Hepatocyte (in vitro differentiated cells): Measurements from ENCODE around the gene RREB1. TPM values are rescaled to one million over a fixed set of nuclear protein-coding genes. Genes with fewer than 3 reads are reported as not detected.
A peak's percentile ranks its signal among the peaks of the same experiment; 100 is the strongest.

ENCODE experiments used
- DNase-seq: peaks from one replicate; pipeline ENCODE4 v3.0.0-alpha.2; 2016; ENCODE audit warnings: low spot score
- H2AFZ ChIP-seq: fragments of 200-600 bp; sonication (generic); 2 replicates; pipeline ENCODE4 v1.6.0; 2016; ENCODE audit warnings: antibody characterized with exemption, mild to moderate bottlenecking
- H3K27ac ChIP-seq: fragments of 200-600 bp; sonication (generic); 2 replicates; pipeline ENCODE4 v1.5.1; 2016; ENCODE audit warnings: mild to moderate bottlenecking
- H3K27me3 ChIP-seq: fragments of 200-600 bp; sonication (generic); 2 replicates; pipeline ENCODE4 v1.6.1; 2016
- H3K36me3 ChIP-seq: fragments of 200-600 bp; sonication (generic); replicated peaks from 2 replicates; pipeline ENCODE4 v1.5.1; 2016; ENCODE audit warnings: low read depth; ENCODE audit not compliant: insufficient read depth
- H3K4me1 ChIP-seq: fragments of 200-600 bp; sonication (generic); 2 replicates; pipeline ENCODE4 v1.5.1; 2016; ENCODE audit warnings: mild to moderate bottlenecking, moderate library complexity; ENCODE audit not compliant: insufficient read depth
- H3K4me2 ChIP-seq: fragments of 200-600 bp; sonication (generic); 2 replicates; pipeline ENCODE4 v1.6.0; 2016
- H3K4me3 ChIP-seq: fragments of 200-600 bp; sonication (generic); 2 replicates; pipeline ENCODE4 v1.5.1; 2016; ENCODE audit warnings: mild to moderate bottlenecking
- H3K79me2 ChIP-seq: fragments of 200-600 bp; sonication (generic); 2 replicates; pipeline ENCODE4 v1.6.0; 2017; ENCODE audit warnings: mild to moderate bottlenecking
- H3K9me2 ChIP-seq: fragments of 200-600 bp; sonication (generic); replicated peaks from 2 replicates; pipeline ENCODE4 v1.6.0; 2017; ENCODE audit warnings: mild to moderate bottlenecking; ENCODE audit not compliant: insufficient read depth
- H3K9me3 ChIP-seq: fragments of 200-600 bp; sonication (generic); 2 replicates; pipeline ENCODE4 v1.5.1; 2016; ENCODE audit warnings: low read depth, mild to moderate bottlenecking
- H4K20me1 ChIP-seq: fragments of 200-600 bp; sonication (generic); 2 replicates; pipeline ENCODE4 v1.6.0; 2016; ENCODE audit warnings: mild to moderate bottlenecking; ENCODE audit not compliant: insufficient read depth, poor library complexity, severe bottlenecking
- EZH2 ChIP-seq: fragments of 200-600 bp; sonication (generic); IDR thresholded peaks from 2 replicates; pipeline ENCODE4 v1.6.1; 2016; ENCODE audit warnings: antibody characterized with exemption, mild to moderate bottlenecking, borderline replicate concordance
- EZH2phosphoT487 ChIP-seq: fragments of 200-600 bp; sonication (generic); IDR thresholded peaks from one replicate; pipeline ENCODE4 v1.6.1; 2018; ENCODE audit warnings: antibody characterized with exemption, mild to moderate bottlenecking, low read depth, moderate library complexity; ENCODE audit not compliant: unreplicated experiment, severe bottlenecking
- WGBS: methylation state at CpG from one replicate; pipeline ENCODE4 v1.1.6; 2016; ENCODE audit warnings: low lambda C conversion rate; ENCODE audit errors: missing lambda C conversion rate; 5-methylcytosine and 5-hydroxymethylcytosine counted together
- polyA plus RNA-seq: library from polyadenylated mRNA; unstranded; fragments of >200 nt; fragmentation: Nextera tagmentation; extraction: Ambion mirVana; gene quantifications from 2 replicates; pipeline ENCODE4 v1.2.1, GENCODE V29; 2016
- total RNA-seq: library from RNA; depleted of rRNA; stranded (reverse); fragments of >200 nt; gene quantifications from 2 replicates; pipeline ENCODE4 v1.2.3, GENCODE V29; 2014
- TF ChIP-seq, protein P1 (sequence below): fragments of 200-600 bp; sonication (generic); IDR thresholded peaks from 2 replicates; pipeline ENCODE4 v1.5.1; 2016; ENCODE audit warnings: antibody characterized with exemption, mild to moderate bottlenecking; ENCODE audit not compliant: poor library complexity

The RREB1 gene
- total and polyA plus RNA-seq, 2 experiments from 2014 or later: 15.2 to 28.7 TPM

DNA sequence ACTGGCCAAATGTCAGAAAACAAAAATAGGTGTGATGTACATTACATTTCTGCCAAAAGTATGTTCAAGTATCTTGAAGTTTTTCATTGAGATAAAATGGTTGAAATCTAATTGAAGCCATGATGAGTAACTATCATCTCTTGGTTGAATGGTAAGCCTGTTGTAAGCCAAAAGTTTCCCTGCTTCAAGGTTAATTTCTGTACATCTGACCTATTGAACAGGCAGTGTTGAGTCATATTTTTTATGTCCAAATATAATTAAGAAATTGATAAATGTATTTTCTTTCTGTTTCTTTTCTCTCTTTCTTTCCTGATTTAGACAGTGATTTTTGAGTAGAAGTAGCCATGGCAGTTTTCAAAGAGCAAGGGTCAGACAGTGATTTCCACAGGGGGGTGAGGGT, 4.4 kb downstream of the RREB1 start:
- no peaks in the 10 kb centered on the region for H3K9me3 ChIP-seq
- TF ChIP-seq EZH2 (no peak), EZH2phosphoT487 (no peak)
- TF ChIP-seq, protein P1, sequence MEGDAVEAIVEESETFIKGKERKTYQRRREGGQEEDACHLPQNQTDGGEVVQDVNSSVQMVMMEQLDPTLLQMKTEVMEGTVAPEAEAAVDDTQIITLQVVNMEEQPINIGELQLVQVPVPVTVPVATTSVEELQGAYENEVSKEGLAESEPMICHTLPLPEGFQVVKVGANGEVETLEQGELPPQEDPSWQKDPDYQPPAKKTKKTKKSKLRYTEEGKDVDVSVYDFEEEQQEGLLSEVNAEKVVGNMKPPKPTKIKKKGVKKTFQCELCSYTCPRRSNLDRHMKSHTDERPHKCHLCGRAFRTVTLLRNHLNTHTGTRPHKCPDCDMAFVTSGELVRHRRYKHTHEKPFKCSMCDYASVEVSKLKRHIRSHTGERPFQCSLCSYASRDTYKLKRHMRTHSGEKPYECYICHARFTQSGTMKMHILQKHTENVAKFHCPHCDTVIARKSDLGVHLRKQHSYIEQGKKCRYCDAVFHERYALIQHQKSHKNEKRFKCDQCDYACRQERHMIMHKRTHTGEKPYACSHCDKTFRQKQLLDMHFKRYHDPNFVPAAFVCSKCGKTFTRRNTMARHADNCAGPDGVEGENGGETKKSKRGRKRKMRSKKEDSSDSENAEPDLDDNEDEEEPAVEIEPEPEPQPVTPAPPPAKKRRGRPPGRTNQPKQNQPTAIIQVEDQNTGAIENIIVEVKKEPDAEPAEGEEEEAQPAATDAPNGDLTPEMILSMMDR: no peak
- H3K4me1 ChIP-seq: peaks cover 26% of the 10 kb centered on the region
- DNase-seq: no peak
- no peaks in the 10 kb centered on the region for H3K36me3 ChIP-seq
- peaks cover 93% of the 10 kb centered on the region for H3K79me2 ChIP-seq
- H3K27ac ChIP-seq: peak overlapping the region; percentile 68
- peaks cover 67% of the 10 kb centered on the region for H4K20me1 ChIP-seq
- H3K4me2 ChIP-seq: peak overlapping the region; percentile 80
- no peak overlapping the region for H2AFZ ChIP-seq
- no peaks in the 10 kb centered on the region for H3K27me3 ChIP-seq
- no peaks in the 10 kb centered on the region for H3K9me2 ChIP-seq
- peak overlapping the region; percentile 2 for H3K4me3 ChIP-seq

DNA sequence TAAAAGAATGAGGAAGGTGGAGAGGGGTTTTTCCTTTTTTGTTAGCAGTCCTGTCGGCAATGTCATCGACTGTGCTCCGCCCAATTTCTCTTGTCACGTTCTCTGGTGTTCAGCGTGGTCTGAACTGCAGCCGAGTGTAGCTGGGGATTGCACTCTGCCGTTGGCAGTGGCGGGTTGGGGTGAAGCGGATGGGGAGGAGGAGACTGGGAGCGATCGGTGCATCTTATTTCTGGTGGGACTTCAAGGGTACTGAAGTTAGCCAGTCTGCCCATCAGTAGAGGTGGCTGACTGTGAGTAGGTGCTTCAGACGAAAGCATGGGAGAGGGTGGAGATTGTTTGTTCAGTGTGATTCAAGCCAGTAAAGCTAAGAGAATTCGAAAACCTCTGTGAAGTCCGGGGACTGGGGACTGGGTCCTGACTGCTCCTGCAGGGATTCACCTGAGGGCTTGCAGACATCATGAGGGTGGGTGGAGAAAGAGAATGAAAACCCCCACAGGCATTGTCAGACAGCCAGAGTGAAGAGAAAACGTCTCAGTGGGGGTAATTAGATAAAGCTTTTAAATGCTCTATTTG, 5.1 kb downstream of the RREB1 start:
- H4K20me1 ChIP-seq: peaks cover 73% of the 10 kb centered on the region
- no peaks in the 10 kb centered on the region for H3K9me2 ChIP-seq
- H3K79me2 ChIP-seq: peaks cover 98% of the 10 kb centered on the region

DNA sequence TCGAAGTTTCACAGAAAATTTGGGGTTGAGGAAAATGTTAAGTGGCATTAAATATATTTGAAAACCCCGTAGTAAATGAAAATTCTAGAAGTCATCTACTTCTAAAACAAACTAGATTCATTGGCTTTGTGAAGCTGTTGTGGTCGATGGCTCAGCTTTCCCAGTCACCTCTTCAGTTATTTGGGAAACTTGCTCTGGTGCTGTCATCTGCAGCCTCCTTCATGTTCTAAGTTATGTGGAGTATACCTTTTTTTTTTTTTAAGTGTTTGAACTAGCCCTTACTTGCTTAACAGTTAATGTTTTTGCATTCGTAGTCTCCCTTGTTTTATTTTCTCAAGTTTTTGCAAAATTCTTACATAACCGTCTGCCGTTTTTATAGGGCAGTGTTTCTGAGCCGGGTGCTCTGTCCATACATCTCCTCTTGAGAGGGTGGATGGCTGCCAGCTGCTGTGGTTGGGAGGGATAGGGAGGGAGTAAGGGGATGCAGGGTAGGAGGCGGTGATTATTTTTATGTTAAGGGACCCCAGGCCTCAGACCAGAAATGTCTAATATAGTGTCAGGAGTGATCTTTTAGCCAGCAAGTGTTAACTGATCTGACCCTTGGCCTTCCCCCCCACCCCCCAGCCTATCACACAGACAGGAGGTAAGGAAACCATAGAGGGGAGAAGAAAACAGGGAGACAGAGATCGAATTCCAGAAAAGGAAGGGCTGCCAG, 7.1 kb downstream of the RREB1 start:
- H3K36me3 ChIP-seq: no peaks in the 10 kb centered on the region
- TF ChIP-seq EZH2 (no peak), EZH2phosphoT487 (no peak)
- TF ChIP-seq, protein P1: no peak
- no peak overlapping the region for H2AFZ ChIP-seq
- DNase-seq: no peak
- no peaks in the 10 kb centered on the region for H3K9me2 ChIP-seq
- peaks cover 23% of the 10 kb centered on the region for H3K4me1 ChIP-seq
- peaks cover 80% of the 10 kb centered on the region for H4K20me1 ChIP-seq
- no peaks in the 10 kb centered on the region for H3K27me3 ChIP-seq
- H3K4me3 ChIP-seq: no peak overlapping the region
- H3K27ac ChIP-seq: no peak overlapping the region
- peaks cover 99% of the 10 kb centered on the region for H3K79me2 ChIP-seq
- no peaks in the 10 kb centered on the region for H3K9me3 ChIP-seq
- WGBS: 65% methylated on average over 9 of the region's 9 CpGs
- H3K4me2 ChIP-seq: no peak overlapping the region

More for the DNA sequence above, 5.1 kb downstream of the RREB1 start:
- no peaks in the 10 kb centered on the region for H3K36me3 ChIP-seq
- peak overlapping the region; percentile 80 for H3K4me2 ChIP-seq
- TF ChIP-seq EZH2 (no peak), EZH2phosphoT487 (no peak)
- TF ChIP-seq, protein P1: no peak
- H3K4me3 ChIP-seq: peak overlapping the region; percentile 2
- peak overlapping the region; percentile 68 for H3K27ac ChIP-seq
- no peak overlapping the region for H2AFZ ChIP-seq
- no peaks in the 10 kb centered on the region for H3K27me3 ChIP-seq
- no peaks in the 10 kb centered on the region for H3K9me3 ChIP-seq
- H3K4me1 ChIP-seq: peaks cover 26% of the 10 kb centered on the region
- 21% methylated on average over 15 of the region's 15 CpGs for WGBS
- peak; percentile 50 for DNase-seq
